Mesenchymal stem cell (in vitro differentiated cells and primary cell): ENCODE results near the gene PLSCR2.
A peak's percentile ranks its signal among the peaks of the same experiment; 100 is the strongest.

Experiments used
- DNase-seq: peaks from one replicate; pipeline ENCODE4 v3.0.0-alpha.2; 2013
- H2AFZ ChIP-seq: one replicate; pipeline ENCODE4 v1.6.1; 2013; ENCODE audit warnings: low read depth, mild to moderate bottlenecking, control low read depth, inconsistent platforms, low read length, moderate library complexity
- H2AK5ac ChIP-seq: 2 replicates; pipeline ENCODE4 v1.6.1; 2013; ENCODE audit warnings: low read length, moderate library complexity, mild to moderate bottlenecking, inconsistent platforms; ENCODE audit not compliant: severe bottlenecking
- H2BK120ac ChIP-seq: one replicate; pipeline ENCODE4 v1.6.1; 2013; ENCODE audit warnings: low read depth, mild to moderate bottlenecking, inconsistent platforms, low read length, moderate library complexity
- H2BK12ac ChIP-seq, 2 experiments: one replicate each; pipeline ENCODE4 v1.6.1; 2013; ENCODE audit warnings: inconsistent platforms in 2 of 2, low read length in 2 of 2, mild to moderate bottlenecking in 2 of 2, moderate library complexity in 2 of 2, control low read depth in 1 of 2
- H2BK15ac ChIP-seq: one replicate; pipeline ENCODE4 v1.6.1; 2013; ENCODE audit warnings: mild to moderate bottlenecking, low read depth, inconsistent platforms; ENCODE audit not compliant: poor library complexity, severe bottlenecking
- H2BK5ac ChIP-seq: 2 replicates; pipeline ENCODE4 v1.6.1; 2013; ENCODE audit warnings: low read depth, mild to moderate bottlenecking, low read length, control low read depth, inconsistent platforms; ENCODE audit not compliant: poor library complexity, severe bottlenecking
- H3K14ac ChIP-seq, 2 experiments: one replicate each; pipeline ENCODE4 v1.6.1; 2013; ENCODE audit warnings: inconsistent platforms in 2 of 2, low read length in 2 of 2, control low read depth in 1 of 2, mild to moderate bottlenecking in 1 of 2, moderate library complexity in 1 of 2
- H3K18ac ChIP-seq, 2 experiments: one replicate each; pipeline ENCODE4 v1.6.1; 2013; ENCODE audit warnings: inconsistent platforms in 2 of 2, low read length in 2 of 2, control low read depth in 1 of 2, low read depth in 1 of 2, mild to moderate bottlenecking in 1 of 2
- H3K23ac ChIP-seq, 2 experiments: one replicate each; pipeline ENCODE4 v1.6.1; 2013; ENCODE audit warnings: inconsistent platforms in 2 of 2, low read length in 2 of 2, mild to moderate bottlenecking in 2 of 2, moderate library complexity in 2 of 2, control low read depth in 1 of 2
- H3K27ac ChIP-seq: 2 replicates; pipeline ENCODE4 v1.5.1; 2013; ENCODE audit warnings: mild to moderate bottlenecking, moderate library complexity, low read length, control low read depth, inconsistent platforms; ENCODE audit not compliant: poor library complexity, severe bottlenecking
- H3K27me3 ChIP-seq, 2 experiments: 2 replicates each; pipeline versions ENCODE4 v1.6.1 to v1.7.0; 2013; ENCODE audit warnings: low read length in 2 of 2, mild to moderate bottlenecking in 2 of 2, moderate library complexity in 2 of 2, control low read depth in 1 of 2, inconsistent platforms in 1 of 2; ENCODE audit not compliant: control insufficient read depth in 1 of 2, insufficient read depth in 1 of 2
- H3K36me3 ChIP-seq, 2 experiments: 2 replicates each; pipeline versions ENCODE4 v1.6.1 to v1.7.0; 2013; ENCODE audit warnings: low read length in 2 of 2, control low read depth in 1 of 2, inconsistent platforms in 1 of 2, low read depth in 1 of 2, mild to moderate bottlenecking in 1 of 2; ENCODE audit not compliant: insufficient read depth in 2 of 2, control insufficient read depth in 1 of 2
- H3K4ac ChIP-seq, 2 experiments: one replicate each; pipeline ENCODE4 v1.6.1; 2013; ENCODE audit warnings: inconsistent platforms in 2 of 2, low read length in 2 of 2, mild to moderate bottlenecking in 2 of 2, moderate library complexity in 2 of 2, control low read depth in 1 of 2, low read depth in 1 of 2
- H3K4me1 ChIP-seq: 2 replicates; pipeline ENCODE4 v1.6.1; 2013; ENCODE audit warnings: low read depth, low read length, control low read depth; ENCODE audit not compliant: control insufficient read depth, insufficient read depth
- H3K4me2 ChIP-seq: 2 replicates; pipeline ENCODE4 v1.6.1; 2013; ENCODE audit warnings: low read length, mild to moderate bottlenecking, inconsistent platforms; ENCODE audit not compliant: poor library complexity, severe bottlenecking
- H3K4me3 ChIP-seq, 2 experiments: 2 replicates each; pipeline versions ENCODE4 v1.5.1 to v1.7.0; 2013; ENCODE audit warnings: low read length in 2 of 2, mild to moderate bottlenecking in 2 of 2, control low read depth in 1 of 2, low read depth in 1 of 2; ENCODE audit not compliant: insufficient read depth in 1 of 2
- H3K79me1 ChIP-seq: replicated peaks from 2 replicates; pipeline ENCODE4 v1.6.1; 2013; ENCODE audit warnings: mild to moderate bottlenecking, control low read depth, low read length, inconsistent platforms; ENCODE audit not compliant: poor library complexity, severe bottlenecking
- H3K9ac ChIP-seq: 2 replicates; pipeline ENCODE4 v1.7.0; 2013; ENCODE audit warnings: mild to moderate bottlenecking, low read length, moderate library complexity
- H3K9me3 ChIP-seq: 2 replicates; pipeline ENCODE4 v1.7.0; 2013; ENCODE audit warnings: mild to moderate bottlenecking, low read length; ENCODE audit not compliant: control insufficient read depth
- H4K8ac ChIP-seq: one replicate; pipeline ENCODE4 v1.6.1; 2013; ENCODE audit warnings: inconsistent platforms, mild to moderate bottlenecking, low read length, moderate library complexity
- H4K91ac ChIP-seq: one replicate; pipeline ENCODE4 v1.6.1; 2013; ENCODE audit warnings: mild to moderate bottlenecking, low read length, inconsistent platforms
- WGBS: methylation state at CpG from one replicate; pipeline ENCODE4 v1.1.7; 2013; ENCODE audit warnings: mixed read lengths; 5-methylcytosine and 5-hydroxymethylcytosine counted together

PLSCR2 gene

DNA sequence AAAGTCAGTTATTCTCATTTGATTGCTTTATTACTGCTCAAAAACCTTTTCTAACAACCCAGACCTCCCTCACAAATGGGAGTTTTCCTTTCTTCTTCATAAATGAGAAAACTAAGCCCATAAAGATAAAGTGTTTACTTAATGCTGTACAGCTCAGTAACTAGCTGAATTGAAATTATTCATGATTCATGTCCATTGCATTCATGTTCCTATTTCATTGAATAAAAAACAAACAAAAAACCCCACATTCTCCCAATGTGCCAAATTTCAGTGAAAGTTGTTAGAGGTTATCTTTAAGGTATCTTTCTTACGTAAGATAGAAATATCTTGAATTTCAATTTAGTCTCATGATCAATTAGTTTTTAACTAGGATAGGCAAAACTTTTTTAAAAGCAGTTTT is 2.8 kb downstream of the PLSCR2 start:
- no peak overlapping the region for H2AFZ ChIP-seq
- no peak overlapping the region for H2BK12ac ChIP-seq
- H3K27ac ChIP-seq, result no peak overlapping the region
- H2BK120ac ChIP-seq, result no peak overlapping the region
- H4K8ac ChIP-seq, result no peak overlapping the region
- H2BK15ac ChIP-seq, result no peak overlapping the region
- H3K14ac ChIP-seq, result no peak overlapping the region
- no peaks in the 10 kb centered on the region for H3K27me3 ChIP-seq
- no peak overlapping the region for H2AK5ac ChIP-seq
- no peak overlapping the region for H4K91ac ChIP-seq
- peaks cover 4% of the 10 kb centered on the region for H3K4me1 ChIP-seq
- H3K4ac ChIP-seq, result no peak overlapping the region
- H3K4me3 ChIP-seq, result no peak overlapping the region
- WGBS, result no CpG with 5 or more reads among the region's 1 CpG
- H3K9me3 ChIP-seq, result no peaks in the 10 kb centered on the region
- no peak overlapping the region for H3K18ac ChIP-seq
- no peaks in the 10 kb centered on the region for H3K79me1 ChIP-seq
- no peak overlapping the region for H2BK5ac ChIP-seq
- peak; percentile 11 for DNase-seq
- no peak overlapping the region for H3K23ac ChIP-seq
- H3K4me2 ChIP-seq, result no peak overlapping the region
- H3K9ac ChIP-seq, result no peak overlapping the region
- no peaks in the 10 kb centered on the region for H3K36me3 ChIP-seq

GRCh38 chr3:146465693-146466465 is 3.5 kb downstream of the PLSCR2 start:
- no peak overlapping the region for H3K23ac ChIP-seq

GRCh38 chr3:146464783-146465182 is 4.6 kb downstream of the PLSCR2 start:
- Histone ChIP-seq H3K27me3 (no peaks in the 10 kb centered on the region), H3K14ac (no peak overlapping the region)

More at GRCh38 chr3:146465693-146466465, 3.5 kb downstream of the PLSCR2 start:
- Histone ChIP-seq H3K27me3 (no peaks in the 10 kb centered on the region), H3K18ac (no peak overlapping the region), H2BK120ac (no peak overlapping the region), H4K91ac (no peak overlapping the region), H3K4me1 (peaks cover 4% of the 10 kb centered on the region), H3K79me1 (no peaks in the 10 kb centered on the region), H4K8ac (no peak overlapping the region), H3K4me2 (no peak overlapping the region), H2AFZ (no peak overlapping the region), H3K9ac (no peak overlapping the region), H2BK15ac (no peak overlapping the region), H2BK12ac (peak overlapping the region in 1 of 2 experiments; percentile 3), H3K14ac (no peak overlapping the region), H3K4ac (no peak overlapping the region), H3K9me3 (no peaks in the 10 kb centered on the region), H2BK5ac (no peak overlapping the region), H3K36me3 (no peaks in the 10 kb centered on the region), H2AK5ac (no peak overlapping the region), H3K4me3 (no peak overlapping the region), H3K27ac (no peak overlapping the region)
- DNase-seq, result peak; percentile 4
- WGBS, result 94% methylated on average over 5 of the region's 6 CpGs

GRCh38 chr3:146464005-146464595 is 5.3 kb downstream of the PLSCR2 start:
- no peak overlapping the region for H3K4ac ChIP-seq

More at GRCh38 chr3:146464783-146465182, 4.6 kb downstream of the PLSCR2 start:
- H3K4ac ChIP-seq, result no peak overlapping the region
- H2AFZ ChIP-seq, result no peak overlapping the region
- H4K8ac ChIP-seq, result no peak overlapping the region
- H3K4me3 ChIP-seq, result no peak overlapping the region
- no peak overlapping the region for H4K91ac ChIP-seq
- no peak overlapping the region for H3K18ac ChIP-seq
- DNase-seq, result no peak
- H3K9ac ChIP-seq, result peak overlapping the region; percentile 11
- H3K27ac ChIP-seq, result no peak overlapping the region
- H3K9me3 ChIP-seq, result no peaks in the 10 kb centered on the region
- peaks cover 4% of the 10 kb centered on the region for H3K4me1 ChIP-seq
- H3K23ac ChIP-seq, result no peak overlapping the region
- H2BK15ac ChIP-seq, result no peak overlapping the region
- no peak overlapping the region for H2BK120ac ChIP-seq
- no peak overlapping the region for H3K4me2 ChIP-seq
- WGBS, result 100% methylated on average over 1 of the region's 1 CpG
- no peaks in the 10 kb centered on the region for H3K79me1 ChIP-seq
- no peak overlapping the region for H2BK12ac ChIP-seq
- no peaks in the 10 kb centered on the region for H3K36me3 ChIP-seq
- H2AK5ac ChIP-seq, result no peak overlapping the region
- H2BK5ac ChIP-seq, result no peak overlapping the region

More at GRCh38 chr3:146464005-146464595, 5.3 kb downstream of the PLSCR2 start:
- Histone ChIP-seq H4K8ac (no peak overlapping the region), H3K27me3 (no peaks in the 10 kb centered on the region), H3K23ac (no peak overlapping the region), H2BK120ac (no peak overlapping the region), H3K4me1 (no peaks in the 10 kb centered on the region), H3K4me2 (no peak overlapping the region), H2BK12ac (no peak overlapping the region), H3K36me3 (no peaks in the 10 kb centered on the region), H3K79me1 (no peaks in the 10 kb centered on the region), H2BK5ac (no peak overlapping the region), H2AFZ (no peak overlapping the region), H3K14ac (no peak overlapping the region), H3K9ac (peak overlapping the region; percentile 11), H3K9me3 (no peaks in the 10 kb centered on the region), H3K27ac (no peak overlapping the region), H3K18ac (no peak overlapping the region), H3K4me3 (no peak overlapping the region), H2AK5ac (no peak overlapping the region), H4K91ac (no peak overlapping the region), H2BK15ac (no peak overlapping the region)
- 100% methylated on average over 2 of the region's 2 CpGs for WGBS
- no peak for DNase-seq
